HG03039 (cell line): ENCODE measurements around the gene CSGALNACT2.
A peak's percentile ranks its signal among the peaks of the same experiment; 100 is the strongest.

Experiments used
- ATAC-seq: cut with Tn5 transposase; IDR thresholded peaks from one replicate; pipeline ENCODE4 v1.9.1; 2021; ENCODE audit warnings: mild to moderate bottlenecking, moderate library complexity; ENCODE audit not compliant: unreplicated experiment

CSGALNACT2 gene

DNA sequence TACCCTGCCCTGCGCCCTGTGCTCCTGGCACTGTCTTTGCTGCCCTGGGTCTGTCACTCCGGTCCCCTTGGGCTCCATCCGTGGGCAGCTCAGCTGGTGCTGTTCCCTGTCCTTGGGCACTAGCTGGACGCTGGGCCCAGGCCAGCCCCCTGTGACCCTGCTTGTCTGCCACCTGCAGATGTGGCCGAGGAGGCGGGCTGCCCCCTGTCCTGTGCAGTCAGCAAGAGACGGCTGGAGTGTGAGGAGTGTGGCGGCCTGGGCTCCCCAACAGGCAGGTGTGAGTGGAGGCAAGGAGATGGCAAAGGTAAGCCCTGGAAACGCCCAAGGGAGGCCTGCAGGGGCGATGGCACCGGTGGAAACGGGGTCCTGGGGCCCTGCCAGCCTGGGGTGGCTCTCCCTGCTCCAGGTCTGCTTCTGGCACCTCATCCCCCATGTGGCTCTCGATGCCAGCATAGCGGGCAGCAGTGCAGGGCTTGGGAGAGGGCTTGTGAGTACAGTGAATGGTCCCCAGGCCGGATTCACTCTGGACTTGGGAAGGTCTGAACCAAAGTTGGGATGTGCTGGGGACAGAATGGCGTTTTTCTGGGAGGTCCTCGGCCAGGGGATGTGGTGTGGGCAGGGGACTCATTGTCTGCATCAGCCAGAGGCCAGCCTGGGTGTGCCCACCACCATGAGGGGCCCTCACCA, 26.2 kb upstream of the CSGALNACT2 start:
- no peak for ATAC-seq

DNA sequence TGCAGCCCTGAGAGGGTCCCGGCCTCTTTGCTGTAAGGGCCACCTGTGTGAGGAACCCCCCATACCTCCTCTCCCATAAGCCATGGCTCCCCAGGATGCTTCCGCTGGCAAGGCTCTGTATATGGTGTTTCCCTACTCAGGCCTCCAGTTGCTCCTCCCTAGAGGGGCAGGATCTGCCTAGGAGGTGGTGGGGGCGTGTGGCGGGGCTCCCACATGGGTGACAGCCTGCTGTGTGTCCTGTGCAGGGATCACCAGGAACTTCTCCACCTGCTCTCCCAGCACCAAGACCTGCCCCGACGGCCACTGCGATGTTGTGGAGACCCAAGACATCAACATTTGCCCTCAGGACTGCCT, 25.7 kb upstream of the CSGALNACT2 start:
- ATAC-seq: no peak

DNA sequence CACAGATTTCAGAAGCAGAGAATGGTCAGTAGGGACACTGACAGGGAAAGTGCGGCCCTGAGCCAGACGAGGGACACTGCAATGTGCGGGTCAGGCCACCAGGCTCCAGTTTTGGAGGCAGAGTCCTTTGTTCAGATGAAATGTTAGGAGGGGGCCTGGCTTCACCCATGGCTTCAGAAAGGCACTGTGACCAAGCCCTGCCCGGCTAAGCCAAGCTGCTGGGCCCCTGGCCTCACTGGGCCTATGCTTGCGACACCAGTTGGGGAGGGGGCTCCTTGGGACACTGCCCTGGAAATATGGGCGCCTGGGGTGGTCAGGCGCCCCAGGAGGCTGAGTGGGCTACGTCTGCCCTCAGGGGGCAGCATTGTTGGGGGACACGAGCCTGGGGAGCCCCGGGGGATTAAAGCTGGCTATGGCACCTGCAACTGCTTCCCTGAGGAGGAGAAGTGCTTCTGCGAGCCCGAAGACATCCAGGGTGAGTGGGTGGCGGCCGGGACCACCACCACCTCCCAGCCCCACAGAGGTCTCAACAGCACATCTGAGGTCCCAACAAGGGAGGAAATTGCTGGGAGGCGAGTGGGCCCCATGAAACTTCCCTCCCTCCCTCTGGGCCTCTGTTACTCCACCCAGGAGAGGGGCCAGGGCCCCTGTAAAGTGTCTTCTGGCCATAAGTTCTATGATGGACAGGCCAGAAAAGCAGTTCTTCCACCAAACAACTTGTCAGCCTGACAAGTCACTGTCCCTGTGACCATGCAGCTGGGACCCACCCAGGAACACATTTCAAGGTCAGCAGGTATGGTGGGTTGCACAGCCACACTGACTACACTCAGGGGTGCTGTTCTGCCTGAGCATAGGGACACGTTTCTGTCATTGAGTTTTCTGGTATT, 24.8 kb upstream of the CSGALNACT2 start:
- no peak for ATAC-seq

DNA sequence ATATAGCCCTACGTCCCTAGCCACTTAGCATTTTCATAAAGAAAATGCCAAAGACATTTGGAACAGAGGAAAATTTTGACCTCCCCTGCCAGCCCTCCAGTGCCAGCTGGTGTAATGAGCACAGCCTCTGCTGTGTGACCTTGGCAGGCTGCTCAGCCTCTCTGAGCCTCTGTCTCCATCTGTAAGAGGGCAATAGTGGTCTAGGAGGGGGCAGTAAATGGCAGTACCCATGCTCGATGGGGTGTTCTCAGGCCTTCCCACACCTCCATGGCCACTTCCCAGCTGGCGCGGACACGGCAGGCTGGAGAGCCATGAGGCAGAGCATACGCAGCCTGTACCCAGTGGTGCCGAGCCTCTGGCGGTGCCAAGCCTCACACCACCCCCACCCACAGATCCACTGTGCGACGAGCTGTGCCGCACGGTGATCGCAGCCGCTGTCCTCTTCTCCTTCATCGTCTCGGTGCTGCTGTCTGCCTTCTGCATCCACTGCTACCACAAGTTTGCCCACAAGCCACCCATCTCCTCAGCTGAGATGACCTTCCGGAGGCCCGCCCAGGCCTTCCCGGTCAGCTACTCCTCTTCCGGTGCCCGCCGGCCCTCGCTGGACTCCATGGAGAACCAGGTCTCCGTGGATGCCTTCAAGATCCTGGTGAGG, 24.0 kb upstream of the CSGALNACT2 start:
- no peak for ATAC-seq

DNA sequence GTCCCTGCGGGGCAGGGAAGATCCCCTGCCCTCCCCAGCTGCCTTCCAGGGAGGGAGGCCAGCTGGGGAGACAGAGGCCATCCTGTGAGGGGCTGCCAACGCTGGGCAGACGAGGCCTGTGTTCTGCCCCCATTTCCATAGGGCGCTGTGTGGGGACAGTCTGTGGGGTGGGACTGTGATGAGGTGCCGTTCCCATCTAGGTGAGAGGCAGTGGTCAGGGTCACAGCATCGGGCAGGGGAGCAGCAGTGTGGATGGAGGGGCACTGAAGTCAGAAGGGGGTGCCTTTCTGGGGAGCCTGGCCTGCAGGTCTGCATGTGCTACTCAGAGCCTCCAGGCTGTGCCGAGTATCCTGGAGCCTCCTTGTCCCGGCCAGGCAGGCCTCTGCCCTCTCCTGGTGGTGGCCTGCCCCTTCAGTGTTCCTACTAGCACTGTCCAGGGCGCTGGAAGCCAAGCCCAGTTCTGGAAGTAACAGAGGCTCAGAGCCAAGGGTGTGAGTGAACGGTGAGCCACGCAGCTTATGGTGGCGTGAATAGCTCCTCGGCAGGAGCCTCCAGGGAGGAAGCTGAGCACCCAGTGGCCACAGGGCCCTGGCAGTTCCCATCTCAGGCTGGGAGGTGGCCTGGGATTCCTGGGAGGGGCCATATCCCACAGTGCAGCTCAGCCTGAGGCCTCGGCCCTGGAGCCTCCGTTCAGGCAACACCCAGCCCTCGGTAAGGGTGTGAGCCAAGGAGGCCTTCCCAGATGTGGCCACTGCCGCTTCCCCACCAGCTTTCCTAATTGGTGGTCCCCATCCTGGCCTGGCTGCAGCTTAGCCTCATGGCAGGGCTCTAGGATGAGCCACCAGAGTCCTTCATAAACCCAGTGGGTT, 23.3 kb upstream of the CSGALNACT2 start:
- ATAC-seq: no peak

DNA sequence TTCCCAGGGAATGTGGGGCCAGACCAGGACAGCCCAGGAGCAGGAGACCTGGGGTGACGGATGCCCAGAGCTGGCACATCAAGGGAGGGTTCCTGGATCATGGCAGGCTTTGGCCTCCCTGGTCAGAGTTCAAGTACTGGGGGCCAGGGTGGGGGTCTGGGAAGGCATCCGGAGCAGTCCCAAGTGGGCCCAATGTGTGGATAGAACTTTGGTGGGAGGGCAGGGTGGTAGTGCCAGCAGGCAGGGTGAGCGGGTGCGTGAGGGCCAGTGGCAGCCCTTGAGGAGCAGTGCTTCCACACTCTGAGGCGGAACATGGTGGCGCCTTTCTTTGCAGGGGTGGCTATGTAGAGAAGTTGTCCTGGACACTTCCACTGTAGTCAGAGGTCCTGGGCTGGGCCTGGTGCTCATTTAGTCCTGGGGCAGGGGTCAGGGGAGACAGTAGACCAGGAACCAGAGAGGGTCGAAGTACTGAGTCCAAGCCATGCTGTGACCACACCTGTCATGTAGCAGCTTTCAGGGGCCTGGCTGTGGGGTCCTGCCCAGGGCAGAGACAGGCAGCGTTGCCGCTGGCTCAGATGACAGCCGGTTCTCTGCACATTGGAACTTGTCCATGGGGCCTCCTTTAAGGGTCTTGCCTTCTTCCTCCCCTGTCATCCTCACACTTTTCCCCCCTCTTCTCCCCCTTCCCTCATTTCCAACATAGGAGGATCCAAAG, 22.2 kb upstream of the CSGALNACT2 start:
- ATAC-seq: no peak

DNA sequence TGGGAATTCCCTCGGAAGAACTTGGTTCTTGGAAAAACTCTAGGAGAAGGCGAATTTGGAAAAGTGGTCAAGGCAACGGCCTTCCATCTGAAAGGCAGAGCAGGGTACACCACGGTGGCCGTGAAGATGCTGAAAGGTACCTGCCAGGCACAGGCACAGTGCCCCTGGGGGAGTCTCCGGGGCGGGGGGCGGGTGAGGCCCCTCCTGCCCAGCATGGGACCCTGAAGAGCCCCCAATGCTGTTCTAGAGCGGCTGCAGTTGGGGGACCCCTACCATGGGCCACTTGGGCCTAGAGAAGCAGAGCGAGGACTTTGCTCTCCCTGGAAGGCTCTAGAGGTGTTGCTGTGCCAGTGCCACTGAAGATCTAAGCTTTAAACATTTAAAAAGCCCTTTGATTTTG, 21.6 kb upstream of the CSGALNACT2 start:
- no peak for ATAC-seq

DNA sequence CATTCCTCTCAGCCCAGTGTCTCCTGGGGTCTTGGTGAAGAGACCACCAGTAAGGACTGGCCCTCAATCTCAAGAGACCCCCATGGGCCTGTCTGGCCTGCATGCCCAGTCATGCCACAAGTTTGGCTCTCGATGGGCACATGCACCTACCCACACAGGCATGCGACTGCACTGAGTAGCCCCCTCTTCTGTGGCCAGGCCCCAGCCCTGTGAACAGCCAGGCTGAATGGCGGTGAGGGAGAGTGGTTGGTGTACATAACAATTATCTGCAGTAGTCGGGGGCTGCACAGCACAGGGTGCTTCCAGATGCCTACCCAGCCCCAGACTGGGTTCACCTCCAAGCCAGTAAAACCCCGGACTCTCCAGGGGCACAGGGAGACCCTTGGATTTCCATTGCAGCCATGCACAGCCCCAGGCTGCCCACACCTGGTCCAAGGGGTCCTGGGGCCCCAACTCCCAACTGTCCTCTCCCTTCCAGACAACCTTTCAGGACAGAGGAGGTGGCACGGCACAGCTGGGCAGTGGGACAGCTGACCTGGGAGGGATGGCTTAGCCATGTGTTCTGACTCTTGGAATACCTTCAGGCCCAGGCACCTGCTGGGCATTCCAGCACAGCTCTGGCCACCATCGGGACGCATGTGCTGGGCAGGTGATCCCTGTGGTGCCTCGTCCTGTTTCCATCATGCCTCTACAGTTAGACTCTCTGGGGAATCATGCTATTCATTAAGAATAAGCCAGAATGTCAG, 21.0 kb upstream of the CSGALNACT2 start:
- ATAC-seq: no peak

DNA sequence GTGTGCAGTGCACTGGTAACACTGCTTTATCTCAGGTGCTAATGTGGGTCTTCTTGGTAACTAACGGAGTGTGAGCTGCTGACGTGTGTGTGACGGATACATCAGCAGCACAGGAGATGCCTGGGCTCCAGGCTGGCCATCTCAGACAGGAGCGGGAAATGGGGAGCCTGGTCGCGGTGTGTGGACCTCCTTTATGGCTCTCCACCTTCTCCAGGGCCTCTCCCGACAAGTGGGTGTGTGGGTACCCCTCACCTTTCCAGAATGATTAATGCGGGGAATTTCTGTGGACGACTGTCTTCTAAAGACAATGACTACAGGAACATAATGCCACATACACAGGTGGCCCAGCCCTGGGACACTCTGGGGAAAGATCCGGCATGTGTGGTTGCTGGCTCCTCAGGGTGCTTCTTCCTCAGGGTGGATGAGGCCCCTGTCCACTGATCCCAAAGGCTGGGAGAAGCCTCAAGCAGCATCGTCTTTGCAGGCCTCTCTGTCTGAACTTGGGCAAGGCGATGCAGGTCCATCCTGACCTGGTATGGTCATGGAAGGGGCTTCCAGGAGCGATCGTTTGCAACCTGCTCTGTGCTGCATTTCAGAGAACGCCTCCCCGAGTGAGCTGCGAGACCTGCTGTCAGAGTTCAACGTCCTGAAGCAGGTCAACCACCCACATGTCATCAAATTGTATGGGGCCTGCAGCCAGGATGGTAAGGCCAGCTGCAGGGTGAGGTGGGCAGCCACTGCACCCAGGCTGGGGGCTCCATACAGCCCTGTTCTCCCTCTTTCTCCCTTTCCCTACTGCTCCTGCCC, 20.3 kb upstream of the CSGALNACT2 start:
- no peak for ATAC-seq

DNA sequence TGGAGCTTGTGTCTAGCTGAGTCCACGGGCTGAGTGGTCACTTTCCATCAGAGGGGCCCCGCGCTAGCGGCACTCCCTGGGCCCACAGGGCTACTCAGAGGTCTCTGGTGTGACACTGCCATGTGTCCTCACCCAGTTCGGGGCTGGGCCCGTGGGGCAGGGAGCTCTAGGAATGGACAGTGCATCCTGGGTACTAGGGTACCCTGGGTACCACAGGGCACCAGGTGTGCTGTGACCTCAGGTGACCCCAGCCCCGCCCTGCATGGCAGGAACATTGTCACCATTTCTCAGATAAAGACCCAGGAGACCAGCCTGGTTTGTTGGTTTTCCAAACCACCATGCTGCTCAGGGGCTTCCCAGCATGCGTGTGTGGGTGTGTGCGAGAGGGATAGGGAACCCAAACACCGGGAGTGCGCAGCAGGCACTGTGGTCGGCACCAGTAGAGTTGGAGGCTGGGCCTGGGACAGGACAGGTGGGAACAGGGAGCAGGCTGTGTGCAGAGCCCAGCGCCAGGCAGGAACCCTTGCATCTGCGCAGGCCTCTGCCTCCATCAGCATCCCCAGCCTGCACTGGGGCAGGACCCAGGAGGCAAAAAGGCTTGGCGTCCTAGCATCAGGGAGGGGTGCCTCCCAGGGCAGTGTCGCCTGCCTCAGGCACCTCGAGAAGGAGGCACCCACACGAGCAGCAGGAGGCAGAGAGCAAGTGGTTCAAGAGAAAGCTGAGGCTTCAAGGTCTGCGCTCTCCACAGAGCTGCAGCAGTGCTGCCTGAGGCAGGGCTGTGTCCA, 19.4 kb upstream of the CSGALNACT2 start:
- ATAC-seq: no peak

DNA sequence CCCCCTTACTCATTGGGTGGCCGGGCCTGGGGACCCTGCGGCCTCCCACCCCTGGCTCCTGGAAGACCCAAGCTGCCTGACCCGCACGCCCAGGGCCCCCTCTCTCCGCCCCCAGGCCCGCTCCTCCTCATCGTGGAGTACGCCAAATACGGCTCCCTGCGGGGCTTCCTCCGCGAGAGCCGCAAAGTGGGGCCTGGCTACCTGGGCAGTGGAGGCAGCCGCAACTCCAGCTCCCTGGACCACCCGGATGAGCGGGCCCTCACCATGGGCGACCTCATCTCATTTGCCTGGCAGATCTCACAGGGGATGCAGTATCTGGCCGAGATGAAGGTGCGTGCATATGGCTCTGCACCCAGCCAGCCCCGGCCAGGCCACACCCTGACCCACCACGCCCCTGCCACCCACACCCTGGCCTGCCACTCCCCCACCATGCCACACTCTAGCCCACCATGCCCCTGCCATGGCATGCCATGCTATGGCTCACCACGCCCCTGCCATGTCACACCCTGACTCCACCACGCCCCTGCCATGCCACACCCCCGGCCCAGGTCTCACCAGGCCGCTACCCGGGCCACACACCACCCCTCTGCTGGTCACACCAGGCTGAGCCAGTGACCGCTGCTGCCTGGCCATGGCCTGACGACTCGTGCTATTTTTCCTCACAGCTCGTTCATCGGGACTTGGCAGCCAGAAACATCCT, 18.7 kb upstream of the CSGALNACT2 start:
- no peak for ATAC-seq

DNA sequence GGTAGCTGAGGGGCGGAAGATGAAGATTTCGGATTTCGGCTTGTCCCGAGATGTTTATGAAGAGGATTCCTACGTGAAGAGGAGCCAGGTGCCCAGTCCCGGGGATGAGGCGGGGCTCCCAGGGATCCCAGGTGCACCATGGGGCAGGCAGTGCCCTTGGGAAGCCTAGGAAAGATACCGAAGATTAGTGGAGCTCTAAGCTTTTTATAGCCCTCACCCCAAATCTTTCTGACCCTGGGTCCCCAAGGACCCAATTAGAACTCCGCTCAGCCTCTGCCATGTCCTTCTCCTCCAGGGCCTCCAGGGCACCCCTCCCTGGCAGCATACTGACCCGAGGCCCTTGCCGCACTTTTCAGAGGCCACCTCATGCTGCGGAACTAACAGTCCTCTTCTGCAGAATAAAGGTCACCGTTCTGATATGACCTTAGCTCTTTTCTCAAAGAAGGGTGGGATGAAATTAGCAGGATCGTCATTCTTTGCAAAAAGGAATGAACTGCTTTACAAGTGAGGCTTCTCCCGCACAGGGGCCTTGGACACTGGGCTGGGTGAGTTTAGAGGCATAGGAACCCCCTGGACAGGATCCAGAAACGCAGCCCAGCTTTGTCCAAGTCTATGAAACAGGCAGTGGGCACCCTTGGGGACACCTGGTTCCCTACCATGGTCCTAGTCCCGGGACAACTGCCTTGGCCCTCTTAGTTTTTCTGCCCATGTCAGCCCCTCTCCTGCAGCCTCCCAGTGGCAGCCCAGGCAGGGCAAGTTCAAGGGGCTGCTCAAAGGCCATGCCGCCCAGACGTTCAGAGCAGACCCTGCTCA, 17.9 kb upstream of the CSGALNACT2 start:
- ATAC-seq: no peak

DNA sequence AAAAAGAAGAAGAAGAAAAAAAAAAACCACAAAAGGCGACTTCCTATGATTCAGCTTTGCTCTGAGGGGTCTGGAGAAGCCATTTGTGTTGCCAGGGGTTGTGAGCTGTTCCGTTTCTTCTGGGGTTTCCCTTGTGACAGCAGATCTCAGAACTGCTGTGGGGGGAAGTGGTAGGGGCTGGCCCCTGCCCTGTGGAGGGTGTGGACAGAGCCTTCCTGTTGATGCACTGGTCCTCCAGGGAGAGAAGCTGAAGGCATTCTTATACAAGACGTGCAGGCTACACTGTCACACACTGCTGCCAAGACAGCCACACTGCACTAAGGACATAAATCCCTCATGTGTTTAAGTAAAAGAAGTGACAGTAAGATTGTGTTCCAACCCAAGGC, 17.3 kb upstream of the CSGALNACT2 start:
- ATAC-seq: peak; percentile 85

DNA sequence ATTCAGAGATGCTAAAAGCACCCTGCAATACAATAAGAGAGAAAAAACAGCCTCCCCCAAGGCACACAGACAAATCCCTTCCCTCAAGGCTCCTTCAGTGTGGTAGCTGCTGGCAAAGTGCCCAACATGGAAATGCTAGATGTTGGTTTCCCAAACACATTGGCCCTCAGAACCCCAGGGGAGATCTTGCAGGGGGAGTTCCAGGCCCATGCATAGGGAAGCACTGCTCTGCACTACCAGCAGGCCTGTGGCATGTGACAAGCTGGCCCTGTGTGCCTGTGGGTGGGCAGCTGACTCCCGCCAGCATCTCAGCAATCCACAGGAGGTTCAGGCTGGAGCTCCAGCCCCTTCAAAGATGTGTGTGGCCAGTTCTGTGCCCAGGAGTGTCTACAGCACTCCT, 16.8 kb upstream of the CSGALNACT2 start:
- ATAC-seq: no peak

DNA sequence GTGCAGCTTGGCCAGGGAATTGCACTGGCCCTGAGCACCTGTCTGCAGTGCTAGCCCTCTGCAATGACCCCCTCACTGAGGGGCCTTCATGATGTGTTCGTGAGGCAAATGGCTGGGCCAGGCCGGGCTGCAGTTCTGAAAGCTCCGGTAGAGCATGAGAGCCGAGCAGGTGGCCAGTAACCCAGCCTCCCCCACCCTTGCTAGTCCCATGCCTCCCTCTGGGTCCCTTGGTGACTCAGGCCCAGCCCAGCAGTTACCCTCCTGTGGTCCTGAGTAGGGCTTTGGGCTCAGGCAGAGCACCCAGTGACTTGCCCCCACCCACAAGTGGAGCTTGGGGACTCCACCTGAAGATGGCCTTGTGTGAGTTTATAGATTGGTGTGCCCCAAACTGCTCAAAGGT, 16.1 kb upstream of the CSGALNACT2 start:
- no peak for ATAC-seq

DNA sequence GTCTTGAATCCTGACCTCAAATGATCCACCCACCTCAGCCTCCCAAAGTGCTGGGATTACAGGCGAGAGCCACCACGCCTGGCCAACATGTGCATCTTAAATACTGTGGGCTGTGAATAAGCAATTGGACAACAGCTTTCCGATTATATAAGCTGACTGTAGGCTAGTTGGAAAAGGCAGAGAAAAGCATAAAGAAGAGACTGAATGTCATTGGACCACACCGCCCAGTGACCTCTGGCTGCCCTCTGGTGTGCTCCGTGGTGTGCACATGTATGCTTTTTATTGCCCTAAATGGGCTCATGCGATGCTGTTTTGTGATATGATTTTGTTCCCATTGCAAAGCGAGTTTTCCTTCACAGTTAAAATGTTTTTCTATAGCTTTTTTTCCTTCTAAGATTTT, 15.4 kb upstream of the CSGALNACT2 start:
- ATAC-seq: no peak
